H1 (cell line): ENCODE data around the gene NUBP1. TPM values are rescaled to one million over a fixed set of nuclear protein-coding genes. Genes with fewer than 3 reads are reported as not detected.

Experiments
- CTCF ChIA-PET: fragments of 300-600 bp; sonication (Branson Sonifier 250); formaldehyde crosslinking; loops from one replicate; lab custom pipeline; 2021; ENCODE audit not compliant: partially characterized antibody; lab: Charles Lee
- POLR2A ChIA-PET: fragments of 300-600 bp; sonication (Branson Sonifier 250); formaldehyde crosslinking; loops from one replicate; lab custom pipeline; 2021; ENCODE audit warnings: inconsistent platforms; ENCODE audit not compliant: partially characterized antibody; lab: Charles Lee
- DNase-seq, 2 experiments: peaks; one replicate each; pipeline versions ENCODE4 v3.0.0 to v3.0.0-alpha.2; 2010 to 2022; ENCODE audit warnings: low spot score in 2 of 2, low read depth in 1 of 2, mixed read lengths in 1 of 2
- FAIRE-seq: peaks from 2 replicates; lab custom pipeline; 2011; peaks lifted over from hg19 to GRCh38; lab: Jason Lieb, UNC
- H2AFZ ChIP-seq: 2 replicates; pipeline ENCODE4 v1.8.1; 2012; ENCODE audit warnings: low read length, inconsistent platforms
- H2AK5ac ChIP-seq: 2 replicates; pipeline ENCODE4 v1.6.1; 2013; ENCODE audit warnings: low read depth, low read length
- H2BK120ac ChIP-seq: replicated peaks from 2 replicates; pipeline ENCODE3; 2013; ENCODE audit warnings: low read depth, low read length, inconsistent platforms
- H2BK12ac ChIP-seq: 2 replicates; pipeline ENCODE4 v1.6.1; 2013; ENCODE audit warnings: low read depth, low read length
- H2BK15ac ChIP-seq: 2 replicates; pipeline ENCODE4 v1.6.1; 2013; ENCODE audit warnings: low read length
- H2BK20ac ChIP-seq: 2 replicates; pipeline ENCODE4 v1.6.1; 2013; ENCODE audit warnings: low read length
- H2BK5ac ChIP-seq: 2 replicates; pipeline ENCODE4 v1.6.1; 2013; ENCODE audit warnings: low read depth, low read length
- H3K14ac ChIP-seq: 2 replicates; pipeline ENCODE4 v1.6.1; 2013; ENCODE audit warnings: inconsistent platforms; ENCODE audit not compliant: insufficient read length
- H3K18ac ChIP-seq: 2 replicates; pipeline ENCODE4 v1.6.1; 2013; ENCODE audit warnings: low read length; ENCODE audit errors: extremely low read depth
- H3K23ac ChIP-seq: 2 replicates; pipeline ENCODE4 v1.6.1; 2013; ENCODE audit warnings: inconsistent platforms; ENCODE audit not compliant: insufficient read length
- H3K23me2 ChIP-seq: 2 replicates; pipeline ENCODE4 v1.6.1; 2013; ENCODE audit warnings: low read depth, low read length
- H3K27ac ChIP-seq: 2 replicates; pipeline ENCODE4 v1.6.1; 2011; ENCODE audit warnings: low read depth, low read length, inconsistent platforms
- H3K27me3 ChIP-seq, 4 experiments: replicated peaks in 1 of 4; 1 replicate in 1 of 4; 2 replicates in 3 of 4; pipeline versions ENCODE4 v1.6.1 to v1.8.1; 2011 to 2013; ENCODE audit warnings: low read length in 3 of 4, mild to moderate bottlenecking in 3 of 4, inconsistent platforms in 2 of 4, mixed read lengths in 2 of 4, moderate library complexity in 1 of 4; ENCODE audit not compliant: control insufficient read depth in 3 of 4, insufficient read depth in 3 of 4; ENCODE audit errors: extremely low read depth in 1 of 4
- H3K36me3 ChIP-seq, 4 experiments: 2 replicates each; pipeline versions ENCODE4 v1.6.1 to v1.8.1; 2011 to 2013; ENCODE audit warnings: mild to moderate bottlenecking in 4 of 4, low read length in 3 of 4, moderate library complexity in 2 of 4, control low read depth in 1 of 4, inconsistent platforms in 1 of 4; ENCODE audit not compliant: insufficient read depth in 4 of 4, control insufficient read depth in 2 of 4
- H3K4ac ChIP-seq: replicated peaks from 2 replicates; pipeline ENCODE3; 2013; ENCODE audit warnings: low read length, low read depth, mixed read lengths, inconsistent platforms; ENCODE audit not compliant: insufficient read length
- H3K4me1 ChIP-seq, 4 experiments: replicated peaks in 1 of 4; 1 replicate in 1 of 4; 2 replicates in 3 of 4; pipeline versions ENCODE4 v1.6.1 to v1.8.1; 2011 to 2013; ENCODE audit warnings: low read length in 3 of 4, inconsistent platforms in 2 of 4, mixed read lengths in 1 of 4; ENCODE audit not compliant: insufficient read depth in 4 of 4, control insufficient read depth in 3 of 4
- H3K4me2 ChIP-seq, 2 experiments: 2 replicates each; pipeline versions ENCODE4 v1.6.1 to v1.8.1; 2011 to 2013; ENCODE audit warnings: low read depth in 2 of 2, low read length in 2 of 2, control low read depth in 1 of 2, inconsistent platforms in 1 of 2, mild to moderate bottlenecking in 1 of 2; ENCODE audit not compliant: insufficient read depth in 1 of 2
- H3K4me3 ChIP-seq, 4 experiments: fragments of 200-600, 300-600 bp in 1 of 4; sonication (generic), shearing (Covaris generic), sonication (Bioruptor Twin) in 1 of 4; 2 replicates each; pipeline versions ENCODE4 v1.5.1 to v1.8.1; 2011 to 2016; ENCODE audit warnings: low read length in 4 of 4, low read depth in 3 of 4, control low read depth in 2 of 4, inconsistent platforms in 2 of 4, mild to moderate bottlenecking in 2 of 4, mixed read lengths in 1 of 4, moderate library complexity in 1 of 4; ENCODE audit not compliant: insufficient read depth in 2 of 4; ENCODE audit errors: extremely low read depth in 1 of 4
- H3K56ac ChIP-seq: replicated peaks from 2 replicates; pipeline ENCODE3; 2013; ENCODE audit warnings: low read depth, mild to moderate bottlenecking, mixed read lengths, low read length, inconsistent platforms; ENCODE audit not compliant: insufficient read length
- H3K79me1 ChIP-seq: 2 replicates; pipeline ENCODE4 v1.6.1; 2013; ENCODE audit warnings: low read depth, low read length, control low read depth
- H3K79me2 ChIP-seq, 2 experiments: 2 replicates each; pipeline versions ENCODE4 v1.6.1 to v1.8.1; 2012 to 2013; ENCODE audit warnings: low read length in 2 of 2, mild to moderate bottlenecking in 2 of 2, inconsistent platforms in 1 of 2; ENCODE audit not compliant: insufficient read depth in 2 of 2, control insufficient read depth in 1 of 2
- H3K9ac ChIP-seq, 4 experiments: replicated peaks in 1 of 4; 1 replicate in 1 of 4; 2 replicates in 3 of 4; pipeline versions ENCODE4 v1.6.1 to v1.8.1; 2011 to 2013; ENCODE audit warnings: low read depth in 3 of 4, low read length in 3 of 4, control low read depth in 2 of 4, mild to moderate bottlenecking in 2 of 4, moderate library complexity in 2 of 4, inconsistent platforms in 1 of 4; ENCODE audit errors: extremely low read depth in 1 of 4
- H3K9me3 ChIP-seq, 2 experiments: 2 replicates each; pipeline versions ENCODE4 v1.6.1 to v1.8.1; 2012 to 2013; ENCODE audit warnings: mild to moderate bottlenecking in 2 of 2, moderate library complexity in 2 of 2, control low read depth in 1 of 2, inconsistent platforms in 1 of 2, low read depth in 1 of 2, low read length in 1 of 2, mixed read lengths in 1 of 2; ENCODE audit not compliant: insufficient read depth in 2 of 2
- H4K20me1 ChIP-seq, 2 experiments: replicated peaks in 1 of 2; 2 replicates each; pipeline versions ENCODE3 to v1.8.1; 2011 to 2013; ENCODE audit warnings: inconsistent platforms in 2 of 2, low read length in 2 of 2, mild to moderate bottlenecking in 1 of 2; ENCODE audit not compliant: insufficient read depth in 2 of 2, control insufficient read depth in 1 of 2
- H4K5ac ChIP-seq: 2 replicates; pipeline ENCODE4 v1.6.1; 2013; ENCODE audit warnings: low read length, low read depth, mixed read lengths, inconsistent platforms; ENCODE audit not compliant: insufficient read length
- H4K8ac ChIP-seq: 2 replicates; pipeline ENCODE4 v1.8.0; 2013; ENCODE audit warnings: mild to moderate bottlenecking, moderate library complexity, low read length, inconsistent platforms; ENCODE audit not compliant: insufficient read depth; ENCODE audit errors: extremely low read depth
- H4K91ac ChIP-seq: replicated peaks from 2 replicates; pipeline ENCODE3; 2013; ENCODE audit warnings: low read length, mixed read lengths, inconsistent platforms; ENCODE audit not compliant: insufficient read length
- ASH2L ChIP-seq: fragments of 200-600, 300-600 bp; sonication (generic); IDR thresholded peaks from one replicate; pipeline ENCODE4 v1.7.1; 2017; ENCODE audit warnings: low read length
- CHD1 ChIP-seq: IDR thresholded peaks from 2 replicates; pipeline ENCODE4 v1.6.1; 2012; ENCODE audit warnings: low read depth, low read length, improper control_type of control experiment
- E2F6 ChIP-seq: IDR thresholded peaks from 2 replicates; pipeline ENCODE4 v1.6.1; 2012; ENCODE audit warnings: inconsistent platforms
- FOSL1 ChIP-seq: IDR thresholded peaks from 2 replicates; pipeline ENCODE4 v1.6.1; 2011; ENCODE audit warnings: mild to moderate bottlenecking, low read depth, low read length, moderate library complexity; ENCODE audit not compliant: insufficient read depth
- JUND ChIP-seq: IDR thresholded peaks from 2 replicates; pipeline ENCODE4 v1.6.1; 2011; ENCODE audit warnings: mild to moderate bottlenecking, improper control_type of control experiment, low read length
- KDM1A ChIP-seq: fragments of 200-600, 300-600 bp; sonication (generic); IDR thresholded peaks from 2 replicates; pipeline ENCODE4 v1.7.1; 2016; ENCODE audit warnings: mild to moderate bottlenecking, low read length, borderline replicate concordance
- RAD21 ChIP-seq, 2 experiments: IDR thresholded peaks in 1 of 2; conservative IDR thresholded peaks in 1 of 2; 2 replicates each; pipeline ENCODE4 v1.6.1; 2011; ENCODE audit warnings: low read depth in 2 of 2, low read length in 2 of 2, improper control_type of control experiment in 1 of 2, inconsistent platforms in 1 of 2, mild to moderate bottlenecking in 1 of 2, moderate library complexity in 1 of 2
- RBBP5 ChIP-seq: IDR thresholded peaks from 2 replicates; pipeline ENCODE4 v1.7.1; 2012; ENCODE audit warnings: low read depth, mild to moderate bottlenecking, inconsistent platforms, low read length, moderate library complexity, borderline replicate concordance
- SIX5 ChIP-seq: IDR thresholded peaks from 2 replicates; pipeline ENCODE4 v1.6.1; 2011; ENCODE audit warnings: mild to moderate bottlenecking, low read depth, low read length
- SP1 ChIP-seq: IDR thresholded peaks from 2 replicates; pipeline ENCODE4 v1.6.1; 2011; ENCODE audit warnings: low read depth, low read length
- TAF7 ChIP-seq: optimal IDR thresholded peaks from 2 replicates; pipeline ENCODE3; 2011; ENCODE audit warnings: low read depth, mild to moderate bottlenecking, inconsistent platforms, low read length, moderate library complexity, borderline replicate concordance
- YY1 ChIP-seq: IDR thresholded peaks from 2 replicates; pipeline ENCODE4 v1.6.1; 2011; ENCODE audit warnings: low read depth, mild to moderate bottlenecking, low read length
- WGBS, 2 experiments: shearing (Covaris generic) in 1 of 2; methylation state at CpG; one replicate each; pipeline versions ENCODE4 v1.1.6 to v1.1.7; 2013 to 2015; ENCODE audit warnings: low lambda C conversion rate in 2 of 2, mixed read lengths in 2 of 2, inconsistent platforms in 1 of 2, low coverage in 1 of 2, missing lambda C conversion rate in 1 of 2; ENCODE audit not compliant: insufficient replicate concordance in 2 of 2, insufficient coverage in 1 of 2, insufficient read length in 1 of 2; ENCODE audit errors: extremely low coverage in 1 of 2, missing lambda C conversion rate in 1 of 2; 5-methylcytosine and 5-hydroxymethylcytosine counted together
- polyA plus RNA-seq, 7 experiments: library from polyadenylated mRNA; depleted of rRNA in 3 of 7; stranded (reverse) in 5 of 7; unstranded in 2 of 7; fragments of >200 nt in 5 of 7; fragments of 200-250 nt in 2 of 7; gene quantifications; 1 replicate in 5 of 7; 2 replicates in 1 of 7; 4 replicates in 1 of 7; pipeline versions ENCODE4 v1.2.1 to v1.2.3, GENCODE V29; 2011 to 2013; ENCODE audit warnings: missing spikeins in 2 of 7, mixed read lengths in 2 of 7
- total RNA-seq: library from RNA; stranded (reverse); fragmentation: NEBNext Ultra II Directional; extraction: Animal tissue kit (Norgen Biotek cat#: 25700); gene quantifications from 2 replicates; pipeline ENCODE4 v1.2.1, GENCODE V29; 2021

Gene NUBP1
- total and polyA plus RNA-seq, 2 of the 8 experiments (the other 6 are each of a cell fraction or from before 2014, with no cell fraction given), result 28.2 to 32.2 TPM

GRCh38 chr16:10744370-10745030 is 858 bp downstream of the NUBP1 start:
- Histone ChIP-seq H3K4me3 (peak overlapping the region; percentile 38 to 79 (median 47)), H3K79me2 (no peaks in the 10 kb centered on the region), H4K8ac (no peak overlapping the region), H3K23ac (no peak overlapping the region), H4K91ac (no peak overlapping the region), H3K18ac (no peak overlapping the region), H2BK120ac (no peak overlapping the region), H2BK20ac (no peak overlapping the region), H3K27ac (no peak overlapping the region), H2AFZ (peak overlapping the region; percentile 97), H3K9me3 (no peaks in the 10 kb centered on the region), H3K14ac (no peak overlapping the region), H3K4me2 (peak overlapping the region; percentile 68 to 95), H2BK5ac (no peak overlapping the region), H2BK15ac (no peak overlapping the region), H3K36me3 (peaks cover 0 to 6% (median 1%) of the 10 kb centered on the region in 4 experiments; a peak in 2 of 8 replicates), H4K5ac (peak overlapping the region; percentile 75), H3K9ac (peak overlapping the region in 3 of 4 experiments; percentile 42 to 65 (median 52); a peak in 4 of 7 replicates), H3K4ac (no peak overlapping the region), H3K79me1 (no peaks in the 10 kb centered on the region), H3K56ac (peak overlapping the region; percentile 8), H3K23me2 (peaks cover 4% of the 10 kb centered on the region; the same call in 1 of the 2 replicates), H2AK5ac (no peak overlapping the region), H2BK12ac (no peak overlapping the region), H3K4me1 (peaks cover 0 to 4% (median 2%) of the 10 kb centered on the region in 4 experiments; a peak in 5 of 7 replicates), H4K20me1 (no peaks in the 10 kb centered on the region), H3K27me3 (no peaks in the 10 kb centered on the region)
- no peak for DNase-seq
- ChIA-PET POLR2A (interaction anchor here (0.6 to 1.3 kb wide), 10 partner anchors 9 to 1434 kb away, joined by 3 to 5 read pairs (median 4); no protein-coding TSS in a partner anchor), CTCF (interaction anchor here (0.6 to 3.0 kb wide), 7 partner anchors 9 to 395 kb away, joined by 3 to 12 read pairs (median 4); partner anchors contain the start of gene CIITA)
- no peak for FAIRE-seq
- WGBS, 2 experiments, result 45% methylated on average over 17 of the region's 17 CpGs; no CpG with 5 or more reads in 1 of the 2 experiments
- TF ChIP-seq RBBP5 (0 out of 2 replicates have a peak, but pooled peaks have one; percentile 4), FOSL1 (no peak), CHD1 (no peak), SP1 (no peak), JUND (no peak), TAF7 (no peak), YY1 (no peak), E2F6 (0 out of 2 replicates have a peak, but pooled peaks have one; percentile 35), RAD21 (IDR thresholded peaks at IDR 0.05 in 1 of 2, conservative IDR thresholded peaks at IDR 0.05 in 1 of 2; ENCODE audit: low read depth in 2 of 2, low read length in 2 of 2) (no peak), SIX5 (no peak), ASH2L (peak; percentile 6), KDM1A (no peak)
